Stimulated activated CD4-positive, alpha-beta T cell treated with anti-CD3 and anti-CD28 coated beads, Interleukin-4, amount 100 ng/mL, for 24 hours (primary cell): ENCODE results near the gene ZBTB8OS.
A peak's percentile ranks its signal among the peaks of the same experiment; 100 is the strongest.
"Not testable (repeated sequence)": the region's sequence is repeated elsewhere in the genome, so short reads cannot be mapped to it uniquely, and the experiment has no call there.

ENCODE experiments used
- DNase-seq: peaks from one replicate; pipeline ENCODE4 v3.0.0-alpha.2; 2020

ZBTB8OS gene

DNA sequence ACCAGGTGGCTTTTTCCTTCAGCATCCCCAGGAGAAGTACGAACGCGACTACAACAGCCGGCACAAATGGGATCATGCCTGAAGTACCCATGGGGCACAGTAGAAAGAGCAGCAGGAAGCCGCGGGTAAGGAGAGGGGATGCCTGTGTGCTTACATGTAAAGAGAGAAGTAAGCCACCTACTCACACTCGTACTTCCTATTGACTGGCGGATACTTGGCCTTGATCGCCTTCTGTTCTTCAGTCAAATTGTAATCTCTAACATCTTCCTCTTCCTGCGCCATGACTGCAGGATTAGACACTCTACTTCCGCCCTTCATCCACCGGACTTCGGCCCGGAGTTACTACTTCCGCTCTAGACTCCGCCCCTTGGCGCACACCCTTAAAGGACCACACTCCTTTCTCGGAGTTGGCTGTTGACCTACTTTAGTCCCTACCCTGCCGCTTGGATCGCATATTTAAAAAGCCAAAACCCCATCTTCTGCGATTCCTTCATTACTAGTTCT lies at the start of gene ZBTB8OS:
TSS of gene ZBTB8OS (minus strand) at position 303 of the 504 bp plus-strand sequence. CDS start at position 282, 21 bp downstream.
- DNase-seq = peak; percentile 90

DNA sequence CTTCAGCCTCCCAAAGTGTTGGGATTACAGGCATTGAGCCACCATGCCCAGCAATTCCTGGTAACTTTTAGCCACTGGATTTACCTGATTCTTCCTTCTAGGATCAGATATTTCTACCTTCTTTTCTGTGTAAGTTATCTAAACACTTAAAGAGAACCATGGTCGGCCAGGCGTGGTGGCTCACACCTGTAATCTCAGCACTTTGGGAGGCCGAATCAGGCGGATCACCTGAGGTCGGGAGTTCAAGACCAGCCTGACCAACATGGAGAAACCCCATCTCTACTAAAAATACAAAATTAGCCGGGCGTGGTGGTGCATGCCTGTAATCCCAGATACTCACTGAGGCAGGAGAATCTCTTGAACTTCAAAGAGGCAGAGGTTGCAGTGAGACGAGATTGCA lies 46.6 kb upstream of the ZBTB8OS start:
- DNase-seq = not testable (repeated sequence)

DNA sequence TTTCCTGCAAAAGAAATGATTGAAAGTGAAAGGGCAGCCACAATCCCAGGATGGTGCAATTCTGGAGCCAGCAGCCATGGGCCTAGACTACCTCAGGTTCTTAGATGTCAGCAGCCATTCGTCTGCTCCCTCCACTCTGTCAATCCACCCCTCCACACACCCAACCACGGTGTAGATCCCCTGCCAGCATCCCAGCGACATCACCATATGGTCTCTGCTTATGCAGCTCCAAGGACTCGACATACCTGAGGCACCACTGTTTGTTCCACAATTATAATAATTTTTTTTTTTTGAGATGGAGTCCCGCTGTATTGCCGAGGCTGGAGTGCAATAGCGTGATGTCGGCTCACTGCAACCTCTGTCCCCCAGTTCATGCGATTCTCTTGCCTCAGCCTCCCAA lies 45.7 kb upstream of the ZBTB8OS start:
- DNase-seq = no peak

DNA sequence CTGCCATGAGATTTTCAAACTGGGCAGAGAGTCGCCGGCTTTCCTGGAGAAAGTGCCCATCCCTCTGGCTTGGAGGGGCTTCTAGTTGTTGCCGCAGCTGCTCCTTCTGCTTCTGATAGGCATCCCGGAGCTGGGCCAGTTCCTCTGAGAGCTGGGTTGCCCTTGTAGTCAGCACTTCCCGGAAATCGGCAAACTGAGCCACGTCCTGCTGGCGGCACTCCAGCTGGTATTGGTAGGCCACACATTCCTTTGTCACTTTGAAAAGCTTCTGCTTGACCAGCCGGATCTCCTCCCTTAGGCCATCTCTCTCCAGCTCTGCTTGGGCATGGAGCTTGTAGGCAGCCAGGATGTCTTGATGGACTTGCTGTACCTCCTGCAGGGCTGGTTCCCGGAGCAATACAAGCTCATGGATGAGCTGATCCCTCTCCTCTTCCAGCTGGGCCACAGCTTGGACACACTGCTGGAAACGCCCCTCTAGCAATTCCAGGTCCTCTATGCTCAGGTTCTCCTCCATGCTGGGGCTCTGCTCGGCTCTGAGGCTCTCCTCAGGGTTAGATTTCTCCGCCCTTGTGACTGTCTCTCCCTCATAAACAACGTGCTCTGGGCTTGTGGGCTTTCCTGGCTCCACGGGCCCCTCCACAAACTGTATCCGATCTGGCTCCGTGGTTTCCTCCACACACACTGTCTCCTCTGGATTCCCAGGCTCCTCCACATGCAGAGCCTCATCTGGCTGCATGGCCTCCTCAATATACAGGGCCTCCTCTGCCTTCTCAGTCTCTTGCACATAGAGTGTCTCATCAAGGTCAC lies 45.0 kb upstream of the ZBTB8OS start:
- no peak for DNase-seq

DNA sequence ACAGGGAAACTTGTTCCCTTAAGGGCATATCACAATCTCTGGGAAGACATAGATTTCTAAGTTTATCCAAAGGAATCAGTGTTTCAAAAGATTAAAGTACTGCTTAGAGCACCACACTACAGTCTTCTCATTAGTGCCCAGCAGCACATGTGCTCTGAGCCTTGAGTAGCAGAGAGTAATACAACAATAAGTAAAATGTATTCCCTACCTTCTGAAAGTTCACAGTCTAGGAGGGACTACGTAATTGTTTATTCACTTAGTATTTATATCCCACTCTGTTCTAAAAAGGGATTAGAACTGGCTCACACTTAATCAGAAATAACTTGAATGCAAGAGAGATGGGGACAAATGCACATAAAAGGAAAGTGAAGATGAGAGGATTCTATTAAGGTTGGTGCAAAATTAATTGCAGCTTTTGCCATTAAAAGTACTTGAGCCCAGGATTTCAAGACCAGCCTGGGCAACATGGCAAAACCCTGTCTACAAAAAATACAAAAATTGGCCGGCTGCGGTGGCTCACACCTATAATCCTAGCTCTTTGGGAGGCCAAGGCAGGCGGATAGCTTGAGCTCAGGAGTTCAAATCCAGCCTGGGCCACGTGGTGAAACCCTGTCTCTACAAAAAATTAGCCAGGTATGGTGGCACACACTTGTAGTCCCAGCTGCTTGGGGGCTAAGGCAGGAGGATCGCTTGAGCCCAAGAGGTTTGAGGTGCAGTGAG lies 43.3 kb upstream of the ZBTB8OS start:
- no peak for DNase-seq

DNA sequence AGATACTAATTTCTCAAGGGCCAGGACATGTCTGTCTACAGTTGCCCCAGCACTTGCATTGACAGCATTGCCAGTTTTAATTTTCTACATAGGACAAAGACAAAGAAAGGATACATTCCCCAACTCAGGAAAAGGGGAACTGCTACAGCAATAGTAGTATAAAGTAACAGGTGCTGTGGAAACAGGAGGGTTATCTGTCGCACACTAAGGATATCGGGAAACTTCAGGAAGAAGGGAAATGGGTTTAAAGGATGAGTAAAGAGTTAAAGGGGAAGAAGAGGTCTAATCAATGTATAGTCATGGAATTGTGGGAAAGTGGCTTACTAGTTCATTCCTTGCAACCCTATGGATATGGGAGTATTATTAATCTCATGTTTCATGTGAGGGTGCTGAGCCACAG lies 36.0 kb upstream of the ZBTB8OS start:
- DNase-seq = no peak

DNA sequence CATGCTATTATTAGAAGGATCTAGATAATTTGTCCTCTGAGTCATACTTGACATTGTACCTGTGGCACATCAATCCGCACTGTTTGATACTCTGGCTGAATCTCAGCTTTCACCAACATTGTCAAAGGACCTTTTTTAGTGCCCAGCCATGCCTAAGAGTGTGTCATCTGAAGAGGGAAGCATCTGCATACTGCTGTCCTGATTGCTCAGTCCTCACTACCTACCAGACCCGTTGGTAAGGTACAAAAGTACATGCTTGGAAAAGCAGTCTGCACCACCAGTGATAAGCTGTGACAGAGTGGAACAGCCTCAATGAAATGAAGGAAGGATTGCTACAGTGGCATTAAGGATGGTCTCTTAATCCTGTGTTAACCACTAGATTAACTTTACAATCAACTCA lies 35.1 kb upstream of the ZBTB8OS start:
- DNase-seq = no peak

DNA sequence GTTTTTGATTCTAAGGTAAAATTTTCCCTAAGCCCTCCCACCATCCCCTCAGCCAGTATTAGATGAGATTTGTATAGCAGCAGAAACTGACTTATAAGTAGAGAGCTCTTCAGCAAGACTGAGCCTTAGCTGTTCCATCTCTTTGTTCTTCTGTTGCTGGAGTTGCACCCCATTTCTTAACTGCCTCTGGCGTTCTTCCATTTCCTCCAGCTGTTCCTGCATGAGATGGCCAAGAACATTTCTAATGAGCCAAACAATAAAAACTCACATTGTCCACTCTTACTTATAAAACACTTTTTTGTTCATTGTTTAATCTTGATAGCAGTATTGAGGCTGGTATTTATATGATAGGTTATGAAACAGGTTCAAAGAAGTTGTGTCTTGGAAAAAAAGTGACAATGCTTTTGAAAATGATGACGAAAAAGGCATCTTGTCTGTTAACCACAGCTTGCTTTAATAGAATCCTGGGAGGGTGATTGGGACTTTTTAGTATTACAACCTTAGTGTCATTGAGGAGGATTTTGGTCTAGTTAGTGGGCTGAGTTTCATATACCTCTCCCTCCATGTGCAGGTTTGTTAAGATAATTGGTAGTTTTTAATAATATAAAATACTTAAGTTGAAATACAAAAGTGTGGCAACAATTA lies 33.9 kb upstream of the ZBTB8OS start:
- DNase-seq = no peak

DNA sequence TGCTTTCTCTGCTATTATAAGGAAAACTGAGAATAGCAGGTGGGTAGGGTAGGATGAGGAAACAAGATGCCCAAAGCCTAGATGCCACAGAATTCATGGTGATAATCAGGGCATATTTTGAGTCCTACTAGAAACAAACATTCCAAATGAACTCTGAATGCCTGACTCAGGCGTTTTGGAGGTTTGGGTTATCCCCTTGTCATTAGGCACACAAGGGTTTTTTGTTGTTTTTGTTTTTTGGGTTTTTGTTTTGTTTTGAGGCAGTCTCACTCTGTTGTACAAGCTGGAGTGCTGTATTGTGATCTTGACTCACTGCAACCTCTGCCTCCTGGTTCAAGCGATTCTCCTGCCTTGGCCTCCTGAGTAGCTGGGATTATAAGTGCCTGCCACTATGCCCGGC lies 33.0 kb upstream of the ZBTB8OS start:
- no peak for DNase-seq

DNA sequence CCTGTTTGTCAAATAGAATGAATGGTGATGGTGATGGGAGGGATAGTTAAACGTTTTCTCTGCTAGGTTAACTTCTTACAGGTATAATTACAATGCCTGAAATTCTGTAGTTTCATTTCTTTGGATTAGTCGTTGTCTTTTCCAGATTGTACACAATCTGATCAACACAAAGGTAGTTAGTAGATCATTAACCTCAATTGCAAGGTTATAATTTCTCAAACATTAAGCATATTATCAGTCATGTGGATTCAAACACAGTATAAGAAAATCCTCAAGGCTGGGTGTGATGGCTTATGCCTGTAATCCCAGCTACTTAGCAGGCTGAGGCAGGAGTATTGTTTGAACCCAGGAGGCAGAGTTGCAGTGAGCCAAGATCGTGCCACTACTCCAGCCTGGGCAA lies 31.6 kb upstream of the ZBTB8OS start:
- no peak for DNase-seq

DNA sequence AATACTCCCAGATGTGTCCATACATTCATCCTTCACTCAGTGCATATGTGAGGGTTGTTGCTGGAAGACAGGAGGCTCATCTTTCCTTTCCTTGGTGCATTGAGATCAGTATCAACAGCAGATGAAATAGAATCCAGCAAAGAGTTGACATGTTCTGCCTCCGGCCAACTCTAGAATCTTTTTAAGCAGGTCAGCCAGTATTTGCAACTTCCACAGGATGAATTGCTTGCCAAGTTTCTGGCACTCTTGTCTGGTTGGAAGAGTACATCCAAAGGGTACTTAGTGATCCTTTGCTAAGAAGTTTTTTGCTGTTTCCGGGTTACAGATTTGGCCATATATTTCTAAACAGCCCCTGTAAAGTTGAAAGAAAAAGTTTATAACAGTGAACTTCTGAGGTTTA lies 31.2 kb upstream of the ZBTB8OS start:
- no peak for DNase-seq

DNA sequence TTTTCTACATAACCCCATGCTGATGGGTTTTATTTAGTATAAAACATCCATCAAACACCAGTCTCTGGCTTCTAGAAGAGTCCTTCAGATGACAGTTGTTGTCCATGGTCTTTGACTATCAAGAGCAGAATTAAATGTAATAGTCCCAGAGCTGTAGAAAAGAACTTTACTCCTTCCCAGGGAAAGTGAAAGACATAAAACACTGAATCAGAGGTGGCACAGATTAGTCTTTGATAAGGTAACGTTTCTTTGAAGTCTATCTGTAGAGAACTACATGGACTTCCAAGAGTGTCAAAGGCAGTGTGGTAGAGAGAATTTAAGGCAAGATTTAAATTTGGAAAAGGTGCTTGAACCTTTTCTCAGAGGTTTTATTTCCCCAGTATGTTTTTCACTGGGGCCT lies 30.3 kb upstream of the ZBTB8OS start:
- DNase-seq = no peak

DNA sequence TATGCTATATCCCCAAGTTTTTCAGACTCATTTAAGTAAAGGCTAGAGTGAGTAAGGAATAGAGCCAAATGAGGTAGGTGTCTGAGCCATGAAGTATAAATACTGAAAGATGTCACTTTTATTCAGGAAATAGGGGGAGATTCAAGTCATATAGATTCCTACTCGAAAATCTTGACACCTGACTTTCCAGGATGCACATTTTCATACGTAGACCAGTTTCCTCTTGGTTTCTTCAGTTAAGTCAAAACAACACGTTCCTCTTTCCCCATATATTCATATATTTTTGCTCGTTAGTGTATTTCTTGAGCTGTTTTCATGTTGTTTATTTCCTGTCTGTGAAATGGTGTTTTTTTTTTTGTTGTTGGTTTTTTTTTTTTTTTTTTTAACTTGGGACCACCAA lies 29.6 kb upstream of the ZBTB8OS start:
- DNase-seq = not testable (repeated sequence)

DNA sequence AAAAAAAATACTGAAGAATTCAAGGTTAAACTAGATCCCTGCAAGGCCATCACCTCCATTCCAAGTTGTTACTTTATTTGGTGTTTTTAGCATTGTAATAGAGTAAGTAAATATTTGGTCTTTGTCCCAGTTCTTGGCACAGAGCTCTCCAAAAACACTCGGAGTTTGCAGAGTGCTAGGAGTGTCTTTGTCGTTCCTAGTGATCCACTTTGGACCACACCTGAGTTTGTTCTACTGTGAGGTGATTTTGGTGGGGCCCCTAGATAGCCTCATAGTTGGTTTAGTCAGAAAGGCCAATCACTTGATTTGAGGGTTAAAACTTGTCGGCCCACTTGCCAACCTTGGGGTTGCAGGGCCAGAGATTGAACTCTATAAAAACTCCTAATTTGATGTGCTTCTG lies 26.6 kb upstream of the ZBTB8OS start:
- no peak for DNase-seq

DNA sequence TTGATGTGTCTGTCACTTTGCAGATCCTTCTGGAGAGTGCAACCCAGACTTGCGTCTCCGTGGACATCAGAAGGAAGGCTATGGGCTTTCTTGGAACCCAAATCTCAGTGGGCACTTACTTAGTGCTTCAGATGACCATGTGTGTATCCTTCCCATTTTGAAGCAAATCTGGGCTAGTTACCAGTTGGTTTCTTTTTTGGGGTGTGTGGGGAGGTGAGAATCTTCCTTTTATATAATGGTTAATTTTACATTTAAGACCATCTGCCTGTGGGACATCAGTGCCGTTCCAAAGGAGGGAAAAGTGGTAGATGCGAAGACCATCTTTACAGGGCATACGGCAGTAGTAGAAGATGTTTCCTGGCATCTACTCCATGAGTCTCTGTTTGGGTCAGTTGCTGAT lies 18.4 kb upstream of the ZBTB8OS start:
- DNase-seq = not testable (repeated sequence)

DNA sequence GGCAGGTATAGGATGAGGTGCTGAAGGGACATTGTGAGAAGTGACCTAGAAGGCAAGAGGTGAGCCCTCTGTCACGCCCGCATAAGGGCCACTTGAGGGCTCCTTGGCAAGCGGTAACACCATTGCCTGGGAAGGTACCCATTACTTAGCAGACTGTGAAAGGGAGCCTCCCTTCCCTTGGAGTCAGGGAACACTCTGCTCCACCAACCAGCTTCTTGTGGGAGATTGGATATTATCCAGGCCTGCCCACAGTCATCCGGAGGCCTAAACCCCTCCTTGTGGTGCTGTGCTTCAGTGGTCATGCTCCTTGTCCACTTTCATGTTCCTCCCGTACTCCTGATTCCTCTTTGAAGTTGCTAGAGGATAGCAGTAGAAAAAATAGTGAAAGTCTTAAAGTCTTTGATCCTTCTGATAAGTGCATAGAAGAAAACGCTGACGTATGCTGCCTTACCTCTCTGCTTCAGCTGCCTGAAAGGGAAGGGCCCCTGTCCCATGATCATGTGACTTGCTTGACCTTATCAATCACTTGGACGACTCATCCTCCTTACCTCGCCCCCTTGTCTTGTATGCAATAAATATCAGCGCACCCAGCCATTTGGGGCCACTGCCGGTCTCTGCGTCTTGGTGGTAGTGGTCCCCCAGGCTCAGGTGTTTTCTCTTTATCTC lies 16.7 kb upstream of the ZBTB8OS start:
- DNase-seq = no peak

DNA sequence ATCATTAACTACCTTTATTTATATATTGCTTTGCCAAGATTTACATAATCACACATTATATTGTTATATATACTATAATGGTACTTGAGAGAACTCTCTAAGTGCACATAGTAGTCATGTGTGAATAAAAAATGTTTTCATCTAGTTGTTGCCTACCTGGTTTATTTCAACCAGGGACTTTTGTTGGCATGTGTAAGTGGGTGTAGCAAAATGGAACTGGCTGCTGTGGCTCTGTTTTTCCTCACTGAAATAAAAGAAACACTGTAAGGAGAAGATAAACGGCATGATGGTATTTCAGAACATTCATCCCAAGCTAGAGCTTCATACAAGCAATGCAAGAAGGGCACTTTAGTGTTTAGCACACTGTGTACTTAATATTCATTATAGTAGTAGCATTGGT lies 15.6 kb upstream of the ZBTB8OS start:
- no peak for DNase-seq

DNA sequence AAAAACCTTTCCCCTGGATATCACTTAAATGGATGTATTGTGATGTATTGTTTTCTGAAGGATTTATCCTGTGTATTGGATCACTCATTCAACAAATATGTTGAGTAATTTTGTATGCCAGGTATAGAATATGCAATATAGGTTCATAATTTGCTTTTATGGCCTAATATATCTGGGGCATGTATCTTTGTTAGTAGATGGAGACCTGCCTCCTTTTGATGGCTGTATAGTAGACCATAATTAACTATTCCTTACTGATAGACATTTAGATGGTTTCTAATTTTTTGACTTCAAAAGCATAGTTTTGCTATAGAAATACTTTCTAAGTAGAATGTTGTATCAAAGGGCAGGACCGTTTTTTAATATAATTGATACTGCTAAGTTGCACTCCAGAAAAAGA lies 9.2 kb upstream of the ZBTB8OS start:
- DNase-seq = no peak

DNA sequence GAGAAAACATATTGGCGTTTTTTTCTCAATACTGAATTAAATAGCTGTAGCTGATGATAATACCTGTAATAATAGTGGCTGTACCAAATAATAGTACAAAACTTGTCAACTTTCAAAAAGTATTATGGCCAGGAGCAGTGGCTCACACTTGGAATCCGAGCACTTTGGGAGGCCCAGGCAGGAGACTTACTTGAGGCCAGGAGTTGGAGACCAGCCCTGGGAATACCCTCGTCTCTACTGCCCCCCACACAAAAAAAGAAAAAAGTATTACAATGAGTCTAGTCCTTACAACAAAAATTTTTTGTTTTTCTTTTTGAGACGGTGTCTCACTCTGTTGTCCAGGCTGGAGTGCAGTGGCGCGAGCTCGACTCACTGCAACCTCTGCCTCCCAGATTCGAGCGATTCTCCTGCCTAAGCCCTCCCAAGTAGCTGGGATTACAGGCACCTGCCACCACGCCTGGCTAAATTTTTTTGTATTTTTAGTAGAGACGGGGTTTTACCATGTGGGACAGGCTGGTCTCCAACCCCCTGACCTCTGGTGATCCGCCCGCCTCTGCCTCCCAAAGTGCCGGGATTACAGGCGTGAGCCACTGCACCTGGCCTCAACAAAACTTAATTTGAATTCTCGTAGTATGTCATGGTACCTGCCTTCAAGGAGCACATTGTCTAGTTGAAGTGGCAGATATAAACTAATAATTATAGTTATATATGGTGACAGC lies 2.1 kb upstream of the ZBTB8OS start:
- no peak for DNase-seq

DNA sequence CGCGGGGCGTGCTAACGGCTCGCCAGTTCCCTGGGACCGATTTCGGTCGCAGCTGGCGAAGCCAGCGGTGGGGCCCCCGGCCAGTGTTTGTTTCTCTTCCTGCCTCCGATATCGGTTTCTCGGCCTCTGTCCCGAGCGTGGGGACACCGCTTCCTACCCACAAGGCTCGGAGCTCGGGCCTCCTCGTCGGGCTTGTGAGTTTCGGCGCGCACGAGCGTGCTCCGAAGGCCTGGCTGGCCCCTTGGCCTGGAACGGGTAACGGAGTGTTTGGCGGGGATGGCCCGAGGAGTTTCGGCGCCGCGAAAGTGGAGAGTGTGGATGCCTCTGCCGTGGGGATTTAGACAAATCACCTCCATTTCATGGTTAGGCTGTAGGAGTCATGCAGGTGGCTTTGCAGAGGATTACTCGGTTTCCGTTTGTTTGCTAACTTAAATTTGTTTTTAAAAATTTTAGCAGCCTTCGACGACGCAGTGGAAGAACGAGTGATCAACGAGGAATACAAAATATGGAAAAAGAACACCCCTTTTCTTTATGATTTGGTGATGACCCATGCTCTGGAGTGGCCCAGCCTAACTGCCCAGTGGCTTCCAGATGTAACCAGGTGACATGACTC lies 1.2 kb upstream of the ZBTB8OS start:
- no peak for DNase-seq

DNA sequence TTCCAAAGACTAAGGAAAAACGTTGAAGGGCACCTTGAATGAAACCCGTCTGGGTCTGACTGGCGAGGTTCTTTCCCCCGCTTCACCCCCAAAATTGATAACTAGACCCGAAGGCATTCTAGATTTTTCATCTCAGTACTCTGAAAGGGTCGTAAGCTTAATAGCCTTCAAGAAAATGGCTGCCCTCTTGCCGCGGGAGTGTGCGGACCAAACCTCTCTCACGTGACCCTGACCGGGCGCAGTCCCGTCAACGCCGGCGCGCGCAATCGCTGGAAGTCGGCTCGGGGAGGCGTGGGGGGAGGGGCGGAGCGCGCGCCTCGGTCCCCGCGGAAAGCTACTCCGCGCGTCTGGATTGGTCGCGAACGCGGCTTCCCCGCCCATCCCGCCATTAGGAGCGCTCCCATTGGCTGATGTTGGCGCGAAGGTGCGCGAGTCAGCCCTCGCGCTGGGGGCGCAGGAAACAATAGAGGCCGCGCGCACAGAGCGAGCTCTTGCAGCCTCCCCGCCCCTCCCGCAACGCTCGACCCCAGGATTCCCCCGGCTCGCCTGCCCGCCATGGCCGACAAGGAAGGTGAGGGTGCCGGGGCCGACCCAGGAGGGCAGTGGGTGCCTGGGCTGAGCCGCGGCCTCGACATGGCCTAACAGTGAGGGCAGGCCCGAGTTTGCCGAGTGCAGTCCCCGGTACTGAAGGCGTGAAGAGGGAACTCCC lies 556 bp upstream of the ZBTB8OS start, which contains the start of gene RBBP4:
TSS of gene RBBP4 (plus strand) at position 457 of the 709 bp plus-strand sequence. CDS start at position 556, 99 bp downstream.
- peak; percentile 98 for DNase-seq
